ENCODE measurements around the gene TAPT1. TPM values are rescaled to one million over a fixed set of nuclear protein-coding genes. Genes with fewer than 3 reads are reported as not detected.

The TAPT1 gene
- total and polyA plus RNA-seq, 9 of the 15 experiments (the other 6 are each of a cell fraction or from before 2014, with no cell fraction given) = 1.6 to 36.7 (median 20.7) TPM

GRCh38 chr4:16264798-16265197 is 38.5 kb upstream of the TAPT1 start (continued):
- no peak for TF ChIP-seq MLLT1 (IDR thresholded peaks at IDR 0.05)

GRCh38 chr4:16263056-16263455 is 36.8 kb upstream of the TAPT1 start:
- Histone ChIP-seq H3K9me3 (replicated peaks; ENCODE audit: control insufficient read depth, insufficient read depth, low read depth, low read length) (no peaks in the 10 kb centered on the region), H3K4me1 (replicated peaks in 1 of 2; ENCODE audit: control insufficient read depth in 2 of 2, insufficient read depth in 2 of 2, low read length in 2 of 2) (no peaks in the 10 kb centered on the region), H3K79me2 (ENCODE audit: control insufficient read depth, insufficient read depth, low read length) (no peaks in the 10 kb centered on the region), H3K27me3 (ENCODE audit: control insufficient read depth in 2 of 2, insufficient read depth in 2 of 2, low read length in 2 of 2) (no peaks in the 10 kb centered on the region), H4K20me1 (replicated peaks; ENCODE audit: control insufficient read depth, insufficient read depth, low read length) (no peaks in the 10 kb centered on the region), H3K4me2 (ENCODE audit: insufficient read depth, low read length) (no peak overlapping the region), H3K27ac (ENCODE audit: extremely low read depth, low read depth, low read length) (no peak overlapping the region), H3K9me1 (ENCODE audit: control insufficient read depth, insufficient read depth, low read length) (no peaks in the 10 kb centered on the region), H3K4me3 (no peak overlapping the region), H3K9ac (ENCODE audit: insufficient read depth in 1 of 2, low read depth in 2 of 2, low read length in 2 of 2) (no peak overlapping the region), H3K36me3 (ENCODE audit: control insufficient read depth, insufficient read depth, low read length) (no peaks in the 10 kb centered on the region), H2AFZ (ENCODE audit: low read depth, low read length) (no peak overlapping the region)
- CTCF ChIA-PET (ENCODE audit: low intra/inter-chr PET ratio) = interaction anchor here (3.5 kb wide), 1 partner anchor 237 kb away, joined by 9 read pairs; no protein-coding TSS in a partner anchor
- DNase-seq (ENCODE audit: extremely low read depth in 1 of 4, low spot score in 3 of 4) (no peak), FAIRE-seq (no peak), ATAC-seq (no peak)
- intact Hi-C loops (cut with micrococcal nuclease) = loop anchor here (10.0 kb wide), 1 partner anchor 378 kb away; no protein-coding TSS in a partner anchor
- 31% methylated on average over 2 of the region's 2 CpGs for WGBS (ENCODE audit: insufficient coverage, low coverage, missing lambda C conversion rate)
- POLR2A ChIA-PET = no interaction called here
- no TSS peak for BruUV-seq (replicated peaks)
- in situ Hi-C loops (cut with MboI) = loop anchor here (25.0 kb wide), 1 partner anchor 451 kb away; no protein-coding TSS in a partner anchor
- no peak for TF ChIP-seq RUNX1 (IDR thresholded peaks at IDR 0.05; ENCODE audit: low read depth)
- TF ChIP-seq TEAD4 (IDR thresholded peaks at IDR 0.05; ENCODE audit: low read length) = no peak
- no peak for TF ChIP-seq TEAD4 (CRISPR knock-in tag; IDR thresholded peaks at IDR 0.05; ENCODE audit: borderline replicate concordance)
- TF ChIP-seq ZNF592 (IDR thresholded peaks at IDR 0.05) = no peak
- TF ChIP-seq IRF1 (CRISPR knock-in tag; IDR thresholded peaks at IDR 0.05; ENCODE audit: borderline replicate concordance) = no peak
- no peak for TF ChIP-seq ZNF232 (CRISPR knock-in tag; IDR thresholded peaks at IDR 0.05)
- TF ChIP-seq ZNF589 (CRISPR knock-in tag; IDR thresholded peaks at IDR 0.05; ENCODE audit: low read depth) = no peak
- no peak for TF ChIP-seq ZNF277 (CRISPR knock-in tag; IDR thresholded peaks at IDR 0.05; ENCODE audit: borderline replicate concordance)
- no peak for TF ChIP-seq ZNF253 (CRISPR knock-in tag; conservative IDR thresholded peaks at IDR 0.05)
- no peak for TF ChIP-seq MEIS2 (IDR thresholded peaks at IDR 0.05; ENCODE audit: partially characterized antibody)
- TF ChIP-seq SMARCC2 (IDR thresholded peaks at IDR 0.05; ENCODE audit: low read depth) = no peak

Measured in K562 (cell line).